Mesendoderm (in vitro differentiated cells): ENCODE data around the gene SLC38A2.
A peak's percentile ranks its signal among the peaks of the same experiment; 100 is the strongest.

Source experiments
- DNase-seq: peaks from one replicate; pipeline ENCODE4 v3.0.0; 2013
- H2AK5ac ChIP-seq: 2 replicates; pipeline ENCODE4 v1.6.1; 2013; ENCODE audit warnings: low read length, inconsistent platforms
- H2BK120ac ChIP-seq: 2 replicates; pipeline ENCODE4 v1.6.1; 2013; ENCODE audit warnings: low read depth, mild to moderate bottlenecking, low read length, moderate library complexity, mixed read lengths
- H2BK15ac ChIP-seq: replicated peaks from 2 replicates; pipeline ENCODE4 v1.6.1; 2013; ENCODE audit warnings: low read depth, mild to moderate bottlenecking, moderate library complexity
- H2BK5ac ChIP-seq: 2 replicates; pipeline ENCODE4 v1.6.1; 2013; ENCODE audit warnings: low read length, inconsistent platforms
- H3K18ac ChIP-seq: 2 replicates; pipeline ENCODE4 v1.6.1; 2013; ENCODE audit warnings: mild to moderate bottlenecking, low read length, mixed read lengths
- H3K23ac ChIP-seq: one replicate; pipeline ENCODE4 v1.6.1; 2013; ENCODE audit warnings: low read length
- H3K27ac ChIP-seq: 2 replicates; pipeline ENCODE4 v1.5.1; 2013; ENCODE audit warnings: low read depth, mild to moderate bottlenecking, inconsistent platforms, low read length, moderate library complexity
- H3K27me3 ChIP-seq: 2 replicates; pipeline ENCODE4 v1.6.1; 2013; ENCODE audit warnings: low read length, control low read depth, mild to moderate bottlenecking, inconsistent platforms; ENCODE audit not compliant: insufficient read depth, poor library complexity
- H3K36me3 ChIP-seq: 2 replicates; pipeline ENCODE4 v1.6.1; 2013; ENCODE audit warnings: low read length, inconsistent platforms; ENCODE audit not compliant: control insufficient read depth, insufficient read depth
- H3K4ac ChIP-seq: one replicate; pipeline ENCODE4 v1.6.1; 2013; ENCODE audit warnings: low read depth, mild to moderate bottlenecking, low read length, moderate library complexity
- H3K4me1 ChIP-seq: 2 replicates; pipeline ENCODE4 v1.6.1; 2013; ENCODE audit warnings: low read depth, low read length, inconsistent platforms; ENCODE audit not compliant: control insufficient read depth
- H3K4me2 ChIP-seq: 2 replicates; pipeline ENCODE4 v1.6.1; 2013; ENCODE audit warnings: low read length
- H3K4me3 ChIP-seq: 2 replicates; pipeline ENCODE4 v1.5.1; 2013; ENCODE audit warnings: mild to moderate bottlenecking, low read length
- H3K56ac ChIP-seq: one replicate; pipeline ENCODE4 v1.6.1; 2013; ENCODE audit warnings: low read length
- H3K79me1 ChIP-seq: 2 replicates; pipeline ENCODE4 v1.6.1; 2013; ENCODE audit warnings: low read length, inconsistent platforms
- H3K79me2 ChIP-seq: 2 replicates; pipeline ENCODE4 v1.6.1; 2013; ENCODE audit warnings: mild to moderate bottlenecking, low read length; ENCODE audit not compliant: control insufficient read depth, insufficient read depth
- H3K9ac ChIP-seq: 2 replicates; pipeline ENCODE4 v1.6.1; 2013; ENCODE audit warnings: low read length, inconsistent platforms
- H4K5ac ChIP-seq: one replicate; pipeline ENCODE4 v1.6.1; 2013; ENCODE audit warnings: low read length
- H4K8ac ChIP-seq: one replicate; pipeline ENCODE4 v1.6.1; 2013; ENCODE audit warnings: low read depth, mild to moderate bottlenecking, control low read depth, low read length, moderate library complexity
- WGBS: extraction: QIAGEN DNeasy Blood & Tissue Kit; methylation state at CpG from one replicate; pipeline ENCODE4 v1.1.7; 2013; ENCODE audit warnings: low lambda C conversion rate, missing lambda C conversion rate; ENCODE audit not compliant: insufficient coverage; ENCODE audit errors: extremely low coverage; 5-methylcytosine and 5-hydroxymethylcytosine counted together

Gene SLC38A2

GRCh38 chr12:46369474-46370379 is 2.8 kb downstream of the SLC38A2 start:
- no peak overlapping the region for H2BK5ac ChIP-seq
- H3K36me3 ChIP-seq = peaks cover 16% of the 10 kb centered on the region
- H3K56ac ChIP-seq = peak overlapping the region; percentile 54
- no peak overlapping the region for H2BK120ac ChIP-seq
- H3K9ac ChIP-seq = peak overlapping the region; percentile 76
- no peak overlapping the region for H3K18ac ChIP-seq
- H2BK15ac ChIP-seq = no peak overlapping the region
- H4K8ac ChIP-seq = no peak overlapping the region
- no peak overlapping the region for H4K5ac ChIP-seq
- H3K4me2 ChIP-seq = peak overlapping the region; percentile 28
- H3K4me1 ChIP-seq = peaks cover 5% of the 10 kb centered on the region
- H3K4ac ChIP-seq = no peak overlapping the region
- H3K23ac ChIP-seq = no peak overlapping the region
- no CpG with 5 or more reads among the region's 7 CpGs for WGBS
- no peak for DNase-seq
- no peak overlapping the region for H3K4me3 ChIP-seq
- peaks cover 50% of the 10 kb centered on the region for H3K79me2 ChIP-seq
- H2AK5ac ChIP-seq = no peak overlapping the region
- H3K27me3 ChIP-seq = no peaks in the 10 kb centered on the region
- H3K79me1 ChIP-seq = peaks cover 6% of the 10 kb centered on the region
- no peak overlapping the region for H3K27ac ChIP-seq

- H3K4me1 ChIP-seq = peaks cover 3% of the 10 kb centered on the region
Measured at GRCh38 chr12:46369095-46369473, 3.5 kb downstream of the SLC38A2 start.

GRCh38 chr12:46368684-46369083 is 3.9 kb downstream of the SLC38A2 start:
- Histone ChIP-seq H4K5ac (no peak overlapping the region), H2BK15ac (no peak overlapping the region), H3K36me3 (peaks cover 18% of the 10 kb centered on the region), H3K23ac (no peak overlapping the region), H2AK5ac (no peak overlapping the region), H3K27me3 (no peaks in the 10 kb centered on the region), H3K56ac (no peak overlapping the region), H3K4ac (no peak overlapping the region), H3K79me2 (peaks cover 50% of the 10 kb centered on the region), H3K27ac (no peak overlapping the region), H3K79me1 (peaks cover 6% of the 10 kb centered on the region), H3K9ac (peak overlapping the region; percentile 14), H4K8ac (no peak overlapping the region), H3K18ac (no peak overlapping the region), H3K4me1 (no peaks in the 10 kb centered on the region), H2BK120ac (no peak overlapping the region), H3K4me3 (no peak overlapping the region), H3K4me2 (no peak overlapping the region), H2BK5ac (no peak overlapping the region)
- WGBS = no CpG with 5 or more reads among the region's 1 CpG
- no peak for DNase-seq

More at GRCh38 chr12:46369095-46369473, 3.5 kb downstream of the SLC38A2 start:
- Histone ChIP-seq H3K18ac (no peak overlapping the region), H3K4me3 (no peak overlapping the region), H4K8ac (no peak overlapping the region), H4K5ac (no peak overlapping the region), H3K23ac (no peak overlapping the region), H3K36me3 (peaks cover 18% of the 10 kb centered on the region), H2BK15ac (no peak overlapping the region), H3K4me2 (peak overlapping the region; percentile 28), H3K27ac (no peak overlapping the region), H2BK120ac (no peak overlapping the region), H3K4ac (no peak overlapping the region), H3K56ac (peak overlapping the region; percentile 1), H2AK5ac (no peak overlapping the region), H3K27me3 (no peaks in the 10 kb centered on the region), H2BK5ac (no peak overlapping the region), H3K9ac (peak overlapping the region; percentile 76), H3K79me2 (peaks cover 50% of the 10 kb centered on the region), H3K79me1 (peaks cover 6% of the 10 kb centered on the region)
- no peak for DNase-seq
- no CpG with 5 or more reads among the region's 4 CpGs for WGBS

GRCh38 chr12:46368138-46368537 is 4.4 kb downstream of the SLC38A2 start:
- Histone ChIP-seq H3K36me3 (peaks cover 19% of the 10 kb centered on the region), H3K4ac (no peak overlapping the region), H2BK120ac (no peak overlapping the region), H3K79me1 (peaks cover 6% of the 10 kb centered on the region), H3K27ac (no peak overlapping the region), H3K18ac (no peak overlapping the region), H3K23ac (no peak overlapping the region), H3K4me1 (no peaks in the 10 kb centered on the region), H3K4me2 (peak overlapping the region; percentile 19), H4K8ac (no peak overlapping the region), H2BK15ac (no peak overlapping the region), H3K4me3 (no peak overlapping the region), H3K27me3 (no peaks in the 10 kb centered on the region), H3K79me2 (peaks cover 50% of the 10 kb centered on the region), H3K56ac (no peak overlapping the region), H3K9ac (peak overlapping the region; percentile 32), H4K5ac (no peak overlapping the region), H2BK5ac (no peak overlapping the region), H2AK5ac (no peak overlapping the region)
- DNase-seq = no peak

- Histone ChIP-seq H3K23ac (no peak overlapping the region), H3K4me1 (no peaks in the 10 kb centered on the region), H4K8ac (no peak overlapping the region), H3K4me2 (peak overlapping the region; percentile 12), H3K27me3 (no peaks in the 10 kb centered on the region), H3K18ac (no peak overlapping the region), H3K9ac (no peak overlapping the region), H3K56ac (peak overlapping the region; percentile 20), H3K36me3 (peaks cover 21% of the 10 kb centered on the region), H2BK15ac (no peak overlapping the region), H2AK5ac (no peak overlapping the region), H3K4me3 (no peak overlapping the region), H3K79me1 (peaks cover 6% of the 10 kb centered on the region), H3K79me2 (peaks cover 49% of the 10 kb centered on the region), H2BK5ac (no peak overlapping the region), H3K4ac (no peak overlapping the region), H3K27ac (no peak overlapping the region), H4K5ac (no peak overlapping the region), H2BK120ac (no peak overlapping the region)
- no CpG with 5 or more reads among the region's 5 CpGs for WGBS
- DNase-seq = no peak
Measured at GRCh38 chr12:46367351-46368029, 5.1 kb downstream of the SLC38A2 start.
